Measurements from ENCODE around the gene MYO5B. TPM values are rescaled to one million over a fixed set of nuclear protein-coding genes. Genes with fewer than 3 reads are reported as not detected.

The MYO5B gene
- total and polyA plus RNA-seq, 9 of the 15 experiments (the other 6 are each of a cell fraction or from before 2014, with no cell fraction given): 0.07 to 0.42 (median 0.28) TPM

DNA sequence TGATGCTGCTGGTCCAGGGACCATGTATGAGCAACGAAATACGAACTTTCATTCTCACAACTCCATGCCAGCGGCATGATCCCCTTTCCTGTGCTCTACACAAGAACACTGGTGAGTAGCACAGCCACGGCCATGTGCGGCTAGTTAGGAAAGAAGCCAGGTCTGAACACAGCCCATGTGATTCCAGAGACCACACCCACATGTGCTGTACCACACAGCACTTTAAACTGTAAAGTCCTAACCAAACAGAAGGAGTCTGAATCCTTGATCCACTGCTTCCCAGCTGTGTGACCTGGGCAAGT, 348.6 kb downstream of the MYO5B start:
- Histone ChIP-seq H3K27me3 (ENCODE audit: control insufficient read depth in 2 of 2, insufficient read depth in 2 of 2, low read length in 2 of 2) (peaks cover 0 to 25% of the 10 kb centered on the region in 2 experiments; a peak in 3 of 5 replicates), H4K20me1 (replicated peaks; ENCODE audit: control insufficient read depth, insufficient read depth, low read length) (no peaks in the 10 kb centered on the region), H3K36me3 (ENCODE audit: control insufficient read depth, insufficient read depth, low read length) (no peaks in the 10 kb centered on the region), H3K9ac (ENCODE audit: insufficient read depth in 1 of 2, low read depth in 2 of 2, low read length in 2 of 2) (no peak overlapping the region), H3K79me2 (ENCODE audit: control insufficient read depth, insufficient read depth, low read length) (no peaks in the 10 kb centered on the region), H3K27ac (ENCODE audit: extremely low read depth, low read depth, low read length) (no peak overlapping the region), H3K9me1 (ENCODE audit: control insufficient read depth, insufficient read depth, low read length) (no peaks in the 10 kb centered on the region), H3K9me3 (replicated peaks; ENCODE audit: control insufficient read depth, insufficient read depth, low read depth, low read length) (no peaks in the 10 kb centered on the region), H3K4me3 (no peak overlapping the region), H2AFZ (ENCODE audit: low read depth, low read length) (no peak overlapping the region), H3K4me2 (ENCODE audit: insufficient read depth, low read length) (no peak overlapping the region), H3K4me1 (replicated peaks in 1 of 2; ENCODE audit: control insufficient read depth in 2 of 2, insufficient read depth in 2 of 2, low read length in 2 of 2) (no peaks in the 10 kb centered on the region; a peak in 1 of 5 replicates)
- POLR2A ChIA-PET: no interaction called here
- FAIRE-seq: no peak
- intact Hi-C loops (cut with micrococcal nuclease) (no loop called here), in situ Hi-C loops (cut with MboI) (no loop called here)
- WGBS (ENCODE audit: insufficient coverage, low coverage, missing lambda C conversion rate): 0% methylated on average over 4 of the region's 5 CpGs
- TF ChIP-seq ZNF766 (CRISPR knock-in tag; conservative IDR thresholded peaks at IDR 0.05) (no peak), ZNF347 (CRISPR knock-in tag; IDR thresholded peaks at IDR 0.05; ENCODE audit: low read depth) (no peak), RBM14 (IDR thresholded peaks at IDR 0.05; ENCODE audit: borderline replicate concordance, insufficient read depth, low read depth, low read length) (no peak), PHB2 (IDR thresholded peaks at IDR 0.05; ENCODE audit: low read depth) (no peak), RBM25 (IDR thresholded peaks at IDR 0.05; ENCODE audit: low read depth, low read length, severe bottlenecking) (no peak), GABPB2 (CRISPR knock-in tag; conservative IDR thresholded peaks at IDR 0.05) (no peak)
- DNase-seq (ENCODE audit: extremely low read depth in 1 of 4, low spot score in 3 of 4): no peak
- no TSS peak for BruUV-seq (replicated peaks)
- CTCF ChIA-PET (ENCODE audit: low intra/inter-chr PET ratio): no interaction called here
- no peak for ATAC-seq
